ENCODE measurements around the gene TASP1. TPM values are rescaled to one million over a fixed set of nuclear protein-coding genes. Genes with fewer than 3 reads are reported as not detected.
A peak's percentile ranks its signal among the peaks of the same experiment; 100 is the strongest.

The TASP1 gene
- 7.5 and 8.9 TPM in 2 replicates for total RNA-seq
- polyA plus RNA-seq = 2.2 and 3.5 TPM in 2 replicates
- 3.5 and 4.2 TPM in 2 replicates for polyA plus RNA-seq (2011; cell fraction: cytosol; rRNA removed)
- 7.5 TPM in 2 replicates for polyA plus RNA-seq (2011; cell fraction: nucleus; rRNA removed)
- polyA plus RNA-seq (2012) = 5.3 and 5.8 TPM in 2 replicates
- 11.9 and 14.1 TPM in 2 replicates for polyA minus RNA-seq
- 6.7 TPM for polyA minus RNA-seq (2011; cell fraction: cytosol; rRNA and poly(A)+ RNA removed)
- polyA minus RNA-seq (2011; cell fraction: nucleus; rRNA and poly(A)+ RNA removed) = 19.0 and 24.4 TPM in 2 replicates
- Bru-seq, nascent RNA = percentile 70 among the genes with signal in this experiment
- percentile 48 among the genes with signal in this experiment for BruChase-seq, experiment 1, labeled RNA remaining after a 6-hour chase
- BruChase-seq, experiment 2, labeled RNA remaining after a 2-hour chase = percentile 54 among the genes with signal in this experiment
- long read RNA-seq, transcript TASP1-201 (14 exons, 2,352 nt) = major isoform, 8 of 21 reads
- long read RNA-seq, partial matches to known transcripts = 2 of 21 reads
- long read RNA-seq, other reads (novel, unspliced or antisense) = 11 of 21 reads

GRCh38 chr20:13638496-13639149, at the start of gene TASP1:
TASP1 (minus strand) TSS chr20:13638932; CDS start chr20:13630078, 8,854 bp downstream.
- peak; percentile 88 for FAIRE-seq
- TF ChIP-seq POLR2A (IDR thresholded peaks at IDR 0.05; ENCODE audit: low read depth, low read length) (peak; percentile 48), GATA2 (IDR thresholded peaks at IDR 0.05; ENCODE audit: insufficient read depth, insufficient read length, low read depth, low read length) (no peak), MYC (IDR thresholded peaks at IDR 0.05; ENCODE audit: low read depth, low read length) (peak; percentile 17), MAX (IDR thresholded peaks at IDR 0.05; ENCODE audit: insufficient read depth, insufficient read length) (peak; percentile 99)
- Histone ChIP-seq H3K9me1 (replicated peaks; ENCODE audit: control insufficient read depth, extremely low read depth, insufficient read depth, low read length) (no peaks in the 10 kb centered on the region), H3K79me2 (ENCODE audit: control insufficient read depth, insufficient read depth, low read length) (peaks cover 17% of the 10 kb centered on the region), H2AFZ (ENCODE audit: low read depth, low read length) (peak within 1 kb of the TSS; percentile 99), H3K4me1 (ENCODE audit: control insufficient read depth, extremely low read depth, insufficient read depth, low read length) (peaks cover 9% of the 10 kb centered on the region), H3K27ac (ENCODE audit: insufficient read depth, low read depth, low read length) (peak within 1 kb of the TSS; percentile 52), H3K9ac (replicated peaks; ENCODE audit: extremely low read depth, insufficient read depth, low read length) (peak within 1 kb of the TSS; percentile 72), H3K9me3 (replicated peaks; ENCODE audit: control insufficient read depth, insufficient read depth, low read length) (no peaks in the 10 kb centered on the region), H3K4me3 (replicated peaks in 1 of 3; ENCODE audit: insufficient read depth in 1 of 3, low read depth in 1 of 3, low read length in 3 of 3) (peak within 1 kb of the TSS; percentile 80 to 90 (median 81)), H4K20me1 (replicated peaks; ENCODE audit: control insufficient read depth, extremely low read depth, insufficient read depth, low read length) (no peaks in the 10 kb centered on the region), H3K27me3 (ENCODE audit: control insufficient read depth in 2 of 2, insufficient read depth in 2 of 2, low read length in 2 of 2) (peaks cover 0 to 6% of the 10 kb centered on the region in 2 experiments), H3K4me2 (ENCODE audit: insufficient read depth, low read length) (peak within 1 kb of the TSS; percentile 99), H3K36me3 (ENCODE audit: control insufficient read depth in 2 of 2, extremely low read depth in 1 of 2, insufficient read depth in 2 of 2, low read length in 2 of 2) (no peaks in the 10 kb centered on the region)
- DNase-seq (ENCODE audit: low read depth, low spot score) = peak; percentile 94
- TSS peak; percentile 57 for BruUV-seq (replicated peaks)
- dilution Hi-C loops (cut with MboI; ENCODE audit: extremely low pct_ligation_motif_present, low sequenced_read_pairs) (no loop called here), intact Hi-C loops (cut with micrococcal nuclease) (loop anchor here (2.0 kb wide), 1 partner anchor 146 kb away; the partner anchor contains the start of genes ESF1 and NDUFAF5)
- CTCF ChIA-PET = no interaction called here
- POLR2A ChIA-PET = interaction anchor here (0.6 kb wide), 1 partner anchor 146 kb away, joined by 7 read pairs; no protein-coding TSS in a partner anchor

GRCh38 chr20:13687815-13688214, 49.1 kb upstream of the TASP1 start:
- Histone ChIP-seq H3K9me3 (replicated peaks; ENCODE audit: control insufficient read depth, insufficient read depth, low read length) (no peaks in the 10 kb centered on the region), H3K36me3 (ENCODE audit: control insufficient read depth in 2 of 2, extremely low read depth in 1 of 2, insufficient read depth in 2 of 2, low read length in 2 of 2) (no peaks in the 10 kb centered on the region), H3K27me3 (ENCODE audit: control insufficient read depth in 2 of 2, insufficient read depth in 2 of 2, low read length in 2 of 2) (no peaks in the 10 kb centered on the region), H3K79me2 (ENCODE audit: control insufficient read depth, insufficient read depth, low read length) (no peaks in the 10 kb centered on the region), H3K4me2 (ENCODE audit: insufficient read depth, low read length) (no peak overlapping the region), H3K9ac (replicated peaks; ENCODE audit: extremely low read depth, insufficient read depth, low read length) (no peak overlapping the region), H3K4me1 (ENCODE audit: control insufficient read depth, extremely low read depth, insufficient read depth, low read length) (no peaks in the 10 kb centered on the region), H4K20me1 (replicated peaks; ENCODE audit: control insufficient read depth, extremely low read depth, insufficient read depth, low read length) (no peaks in the 10 kb centered on the region), H3K27ac (ENCODE audit: insufficient read depth, low read depth, low read length) (no peak overlapping the region), H2AFZ (ENCODE audit: low read depth, low read length) (no peak overlapping the region), H3K9me1 (replicated peaks; ENCODE audit: control insufficient read depth, extremely low read depth, insufficient read depth, low read length) (no peaks in the 10 kb centered on the region), H3K4me3 (replicated peaks in 1 of 3; ENCODE audit: insufficient read depth in 1 of 3, low read depth in 1 of 3, low read length in 3 of 3) (no peak overlapping the region)
- intact Hi-C loops (cut with micrococcal nuclease) (no loop called here), dilution Hi-C loops (cut with MboI; ENCODE audit: extremely low pct_ligation_motif_present, low sequenced_read_pairs) (no loop called here)
- TF ChIP-seq GATA2 (IDR thresholded peaks at IDR 0.05; ENCODE audit: insufficient read depth, insufficient read length, low read depth, low read length) = no peak
- no peak for TF ChIP-seq FOS (IDR thresholded peaks at IDR 0.05; ENCODE audit: borderline replicate concordance, insufficient read depth, low read length)
- TF ChIP-seq POLR2AphosphoS5 (IDR thresholded peaks at IDR 0.05; ENCODE audit: insufficient read depth, low read depth, low read length) = no peak
- TF ChIP-seq CTCF (IDR thresholded peaks at IDR 0.05; ENCODE audit: extremely low read depth in 1 of 2, insufficient read depth in 1 of 2, low read depth in 1 of 2, low read length in 2 of 2) = no peak
- TF ChIP-seq JUN (IDR thresholded peaks at IDR 0.05; ENCODE audit: borderline replicate concordance, insufficient read depth, insufficient read length, low read depth) = no peak
- no peak for TF ChIP-seq MAX (IDR thresholded peaks at IDR 0.05; ENCODE audit: insufficient read depth, insufficient read length)
- no peak for TF ChIP-seq EZH2 (IDR thresholded peaks at IDR 0.05; ENCODE audit: borderline replicate concordance, low read depth, low read length, severe bottlenecking)
- TF ChIP-seq MYC (IDR thresholded peaks at IDR 0.05; ENCODE audit: low read depth, low read length) = no peak
- TF ChIP-seq POLR2A (IDR thresholded peaks at IDR 0.05; ENCODE audit: low read depth, low read length) = no peak
- ChIA-PET POLR2A (no interaction called here), CTCF (no interaction called here)
- no TSS peak for BruUV-seq (replicated peaks)
- DNase-seq (ENCODE audit: low read depth, low spot score) = no peak
- FAIRE-seq = no peak

Measured in endothelial cell of umbilical vein (primary cell).